Stimulated activated CD4-positive, alpha-beta T cell treated with anti-CD3 and anti-CD28 coated beads, Interleukin-12 subunit alpha, Interleukin-12 subunit beta, amount 100 ng/mL, for 48 hours (primary cell): ENCODE measurements around the gene ACOT6.
A peak's percentile ranks its signal among the peaks of the same experiment; 100 is the strongest.
"Not testable (repeated sequence)": the region's sequence is repeated elsewhere in the genome, so short reads cannot be mapped to it uniquely, and the experiment has no call there.

ENCODE experiments used
- DNase-seq, 3 donors: peaks; one replicate each; pipeline ENCODE4 v3.0.0-alpha.2; 2020; ENCODE audit warnings: low read depth in 2 of 3, low spot score in 1 of 3

The ACOT6 gene

DNA sequence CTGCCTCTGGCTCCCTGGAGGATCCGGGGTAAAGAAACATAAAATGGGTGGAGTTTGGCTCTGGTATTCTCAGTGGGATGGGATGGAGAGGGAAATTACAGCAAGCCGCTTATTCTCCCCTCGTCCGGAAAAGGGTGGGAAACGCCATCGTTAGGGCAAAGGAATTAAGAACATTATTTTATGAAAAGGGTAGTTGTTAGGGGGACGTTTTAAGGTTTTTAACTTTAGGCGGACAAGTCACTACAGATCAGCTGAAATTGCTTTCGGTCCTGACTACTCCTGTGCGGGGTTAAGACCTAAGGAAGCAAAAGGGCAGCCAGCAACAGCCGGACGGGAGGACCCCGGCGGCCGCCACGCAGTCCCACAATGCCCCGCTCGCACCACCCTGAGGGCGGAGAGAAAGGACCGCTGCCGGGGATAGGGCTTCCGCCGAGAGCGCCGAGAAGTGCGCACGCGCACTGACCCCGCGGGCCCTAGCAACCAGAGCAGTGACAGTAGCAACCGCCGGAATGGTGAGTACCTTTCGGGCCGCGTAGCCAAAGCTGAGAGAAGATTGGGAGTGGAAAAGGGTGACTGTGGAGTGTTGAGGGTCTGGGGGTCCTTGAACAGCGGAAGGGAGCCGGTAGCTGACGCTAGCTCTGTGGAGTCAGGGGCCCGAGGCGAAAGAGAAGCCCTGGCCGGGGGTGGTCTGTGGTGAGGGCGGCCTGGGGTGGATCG is 32.4 kb downstream of the ACOT6 start, which contains the start of gene DNAL1:
TSS of gene DNAL1 (plus strand) at position 456 of the 717 bp plus-strand sequence. CDS start at position 510, 54 bp downstream.
- DNase-seq: peak; percentile 79 to 91 (median 84)

DNA sequence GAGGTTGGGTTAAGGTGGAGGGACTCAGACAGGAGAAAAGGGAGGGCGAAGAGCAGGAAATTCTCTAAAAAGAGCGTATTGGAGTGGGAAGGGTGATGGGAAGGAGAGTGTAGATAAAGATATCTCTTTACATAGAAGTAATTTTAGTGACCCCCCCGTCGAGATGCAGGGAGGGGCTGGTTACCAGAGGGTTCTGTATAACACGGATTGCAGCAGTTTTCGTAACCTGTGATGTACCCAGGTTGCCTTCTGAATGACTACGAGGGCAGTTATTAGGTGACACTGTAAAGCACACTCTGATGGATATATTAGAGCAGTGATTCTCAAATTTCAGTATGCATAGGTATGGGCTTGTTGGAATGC is 32.9 kb downstream of the ACOT6 start:
- no peak for DNase-seq

DNA sequence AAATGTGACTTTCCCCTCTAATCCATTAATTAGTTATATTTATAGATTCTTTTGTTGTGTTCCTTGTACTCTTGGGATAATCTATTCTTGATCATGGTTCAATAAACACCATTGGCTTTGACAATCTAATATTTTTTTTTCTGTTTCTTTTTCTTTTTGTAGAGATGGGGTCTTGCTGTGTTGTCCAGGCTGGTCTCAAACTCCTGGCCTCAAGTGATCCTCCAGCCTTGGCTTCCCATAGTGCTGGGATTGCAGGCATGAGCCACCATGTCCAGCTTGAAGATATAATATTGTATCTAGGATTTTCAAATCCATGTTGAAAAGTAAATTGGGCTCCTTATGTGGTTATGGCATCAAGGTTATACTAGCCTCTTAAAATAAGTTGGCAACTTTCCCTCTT is 38.7 kb downstream of the ACOT6 start:
- no peak for DNase-seq

DNA sequence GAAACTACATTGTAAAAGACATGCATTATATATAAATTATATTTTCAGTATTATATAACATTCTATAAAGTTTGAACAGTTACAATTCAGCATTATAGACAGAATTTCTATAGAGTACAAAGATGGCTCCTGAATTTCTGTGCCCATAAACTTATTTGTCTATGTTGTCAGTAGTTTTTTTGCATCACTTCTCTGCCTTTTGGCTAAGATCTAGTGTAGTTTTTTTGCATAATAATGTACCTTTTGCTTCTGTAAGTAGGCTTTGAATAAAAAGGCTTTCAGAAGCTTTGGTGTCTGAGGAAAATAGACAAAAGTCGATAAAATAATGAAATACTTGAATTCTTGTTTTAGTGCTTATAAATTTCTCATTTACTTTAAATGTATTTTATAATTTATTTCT is 43.5 kb downstream of the ACOT6 start:
- no peak for DNase-seq

DNA sequence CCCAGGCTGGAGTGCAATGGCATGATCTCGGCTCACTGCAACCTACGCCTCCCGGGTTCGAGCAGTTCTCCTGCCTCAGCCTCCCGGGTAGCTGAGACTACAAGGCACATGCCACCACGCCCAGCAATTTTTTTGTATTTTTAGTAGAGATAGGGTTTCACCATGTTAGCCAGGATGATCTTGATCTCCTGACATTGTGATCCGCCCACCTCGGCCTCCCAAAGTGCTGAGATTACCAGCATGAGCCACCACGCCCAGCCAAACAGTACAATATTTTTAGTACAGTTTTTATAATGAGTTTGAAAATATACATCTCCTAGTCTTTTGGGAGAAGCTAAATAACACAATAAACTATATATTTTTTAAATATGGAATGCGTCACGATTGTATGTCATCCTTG is 46.9 kb downstream of the ACOT6 start:
- not testable (repeated sequence) for DNase-seq

DNA sequence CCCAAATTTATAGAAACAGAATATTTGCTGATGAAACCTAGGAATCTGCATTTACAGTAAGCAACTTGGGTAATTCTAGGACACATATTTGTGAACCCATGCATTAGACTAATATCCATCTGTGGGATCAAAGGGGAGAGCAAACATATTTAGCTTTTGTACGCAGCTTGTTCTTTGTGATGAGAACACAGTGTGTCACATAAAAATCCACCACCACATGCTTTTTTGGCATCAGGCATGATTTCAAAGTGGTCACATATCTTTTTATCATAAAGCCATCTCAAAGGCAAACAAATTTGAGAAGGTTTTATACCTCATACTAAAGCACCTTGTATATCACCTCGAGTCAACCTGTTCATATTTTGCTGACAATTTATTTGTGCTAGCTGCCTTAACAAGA is 48.2 kb downstream of the ACOT6 start:
- no peak for DNase-seq

DNA sequence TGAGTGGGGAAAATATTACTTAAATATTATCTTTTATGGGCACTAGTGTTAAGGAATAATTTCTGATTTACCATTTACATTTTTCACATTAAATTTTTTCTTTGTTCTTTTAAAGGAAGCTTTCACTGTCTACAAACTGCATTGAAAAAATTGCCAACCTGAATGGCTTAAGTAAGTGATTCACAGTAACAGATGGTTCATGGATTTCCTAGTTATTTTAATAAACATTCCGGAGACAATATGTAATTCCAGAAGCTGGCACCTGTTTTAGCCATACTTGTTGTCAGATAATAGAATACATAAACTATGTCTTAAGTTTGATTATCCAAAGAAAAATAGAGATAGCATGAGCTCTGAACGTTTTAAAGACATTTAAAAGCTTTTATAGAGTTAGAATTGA is 49.6 kb downstream of the ACOT6 start:
- no peak for DNase-seq

DNA sequence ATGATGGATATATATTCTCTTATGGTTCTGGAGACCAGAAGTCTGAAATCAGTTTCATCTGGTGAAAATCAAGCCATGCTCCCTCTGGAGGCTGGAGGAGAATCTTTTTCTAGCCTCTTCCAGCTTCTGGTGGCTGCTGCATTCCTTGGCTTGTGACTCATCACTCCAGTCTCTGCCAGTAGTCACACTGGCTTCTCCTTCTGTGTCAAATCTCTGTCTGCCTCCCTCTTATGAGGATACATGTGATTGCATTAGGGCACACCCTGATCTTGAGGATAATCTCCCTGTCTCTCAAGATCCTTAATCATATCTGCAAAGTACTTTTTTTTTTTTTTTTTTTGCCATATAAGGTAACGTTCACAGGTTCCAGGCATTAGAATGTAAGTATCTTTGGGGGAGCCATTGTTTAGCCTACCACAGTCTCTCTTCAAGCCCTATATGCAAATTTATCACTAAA is 50.2 kb downstream of the ACOT6 start:
- no peak for DNase-seq

DNA sequence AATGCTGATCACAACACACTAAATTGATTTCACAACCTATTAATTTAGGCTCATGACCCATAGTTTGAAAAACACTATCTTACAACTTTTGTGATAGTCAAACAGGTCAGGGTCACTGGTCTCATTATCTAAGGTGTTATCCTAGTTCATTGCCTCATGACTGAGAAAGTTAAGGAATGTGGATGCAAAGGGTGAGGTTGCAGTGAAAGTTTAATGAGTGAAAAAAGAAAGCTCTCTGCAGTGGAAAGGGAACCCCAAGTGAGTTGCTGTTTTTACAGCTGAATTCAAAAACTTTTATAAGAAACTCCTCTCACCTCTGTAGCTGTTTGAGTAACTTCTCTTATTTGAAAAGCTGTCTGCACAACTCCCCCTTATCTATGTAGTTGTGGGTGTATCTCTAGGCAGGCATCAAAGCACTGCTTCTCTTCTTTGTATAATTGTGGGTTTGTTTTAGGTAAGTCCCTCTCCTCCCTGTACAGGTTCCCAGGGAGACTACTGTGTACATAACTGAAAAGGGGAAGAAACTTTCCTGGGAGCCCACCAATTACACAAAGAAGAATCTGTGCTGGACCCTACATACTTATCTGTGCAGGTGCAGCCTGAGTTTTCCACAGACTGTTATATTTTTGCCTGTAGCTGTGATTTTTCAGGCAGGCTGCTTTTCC is 51.4 kb downstream of the ACOT6 start:
- no peak for DNase-seq

DNA sequence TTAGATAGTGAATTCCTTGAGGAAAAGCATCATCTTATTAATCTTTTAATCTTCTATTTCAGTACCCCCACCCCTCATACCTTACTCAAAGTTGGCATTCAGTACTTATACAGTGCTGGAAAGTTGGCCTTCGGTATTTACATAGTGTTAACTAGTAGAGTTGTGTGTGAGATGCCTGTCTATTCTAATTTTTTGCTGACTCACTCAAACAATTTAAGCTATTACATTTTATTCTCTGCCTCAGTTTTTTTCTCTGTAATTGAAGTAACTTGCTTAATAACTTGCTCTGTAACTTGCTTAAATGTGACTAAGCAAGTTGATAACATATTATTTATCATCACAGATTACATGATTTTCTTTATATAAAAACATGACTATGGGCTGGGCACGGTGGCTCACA is 52.8 kb downstream of the ACOT6 start:
- DNase-seq: no peak

DNA sequence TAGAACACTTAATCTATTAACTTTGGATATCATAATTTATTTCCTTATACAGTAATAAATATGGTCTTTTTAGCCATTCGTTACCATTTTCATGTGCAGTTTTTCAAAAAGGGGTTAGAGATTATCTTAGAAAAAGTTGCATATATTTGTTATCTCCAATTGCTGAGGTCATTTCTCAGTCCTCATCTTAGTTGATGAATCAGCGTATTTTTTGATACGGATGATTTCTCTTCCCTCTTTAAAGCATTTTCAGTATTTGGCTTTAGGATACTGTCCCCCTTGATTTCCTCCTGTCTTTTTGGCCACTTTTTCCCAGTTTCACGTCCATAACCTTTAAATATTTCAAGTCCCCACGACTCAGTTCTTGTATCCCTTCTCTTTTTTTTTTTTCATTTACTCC is 54.3 kb downstream of the ACOT6 start:
- DNase-seq: no peak

DNA sequence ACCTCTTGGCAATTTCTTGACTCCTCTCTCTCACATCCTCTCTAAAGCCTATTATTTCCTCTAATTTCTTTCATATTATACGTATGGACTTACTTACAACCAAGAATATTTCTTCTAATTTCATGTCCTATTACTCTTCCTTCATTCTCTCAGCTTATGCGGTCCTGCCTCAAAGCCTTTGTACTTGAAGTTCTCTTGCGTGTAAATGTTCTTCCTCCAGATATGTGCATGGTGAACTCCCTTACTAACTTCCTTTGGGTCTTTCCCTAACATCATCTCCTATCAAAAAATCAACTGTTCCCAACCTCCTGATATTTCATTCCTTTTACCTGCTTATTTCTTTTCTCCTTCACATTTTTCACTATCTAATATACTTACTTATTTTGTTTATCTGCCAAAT is 55.5 kb downstream of the ACOT6 start:
- no peak for DNase-seq
